ENCODE data around the gene AAK1.

The AAK1 gene

GRCh38 chr2:69567909-69568300 is 75.6 kb downstream of the AAK1 start:
- DNase-seq (ENCODE audit: low read depth), result no peak
- no peak for TF ChIP-seq CTCF (IDR thresholded peaks at IDR 0.05; ENCODE audit: control insufficient read depth, extremely low read depth, insufficient read depth)
- H3K4me3 ChIP-seq (ENCODE audit: low read depth, low read length), result no peak overlapping the region

GRCh38 chr2:69567157-69567908 is 76.2 kb downstream of the AAK1 start:
- DNase-seq (ENCODE audit: low read depth), result no peak
- H3K4me3 ChIP-seq (ENCODE audit: low read depth, low read length), result no peak overlapping the region
- TF ChIP-seq CTCF (IDR thresholded peaks at IDR 0.05; ENCODE audit: control insufficient read depth, extremely low read depth, insufficient read depth), result no peak

- no peak for DNase-seq (ENCODE audit: low read depth)
- H3K4me3 ChIP-seq (ENCODE audit: low read depth, low read length), result no peak overlapping the region
- TF ChIP-seq CTCF (IDR thresholded peaks at IDR 0.05; ENCODE audit: control insufficient read depth, extremely low read depth, insufficient read depth), result no peak
Observed at GRCh38 chr2:69566669-69567068, 76.9 kb downstream of the AAK1 start.

GRCh38 chr2:69565431-69565839 is 78.1 kb downstream of the AAK1 start:
- H3K4me3 ChIP-seq (ENCODE audit: low read depth, low read length), result no peak overlapping the region
- peak; percentile 28; the same call in 1 of the 2 replicates for TF ChIP-seq CTCF (IDR thresholded peaks at IDR 0.05; ENCODE audit: control insufficient read depth, extremely low read depth, insufficient read depth)
- DNase-seq (ENCODE audit: low read depth), result no peak

- DNase-seq (ENCODE audit: low read depth), result no peak
- no peak for TF ChIP-seq CTCF (IDR thresholded peaks at IDR 0.05; ENCODE audit: control insufficient read depth, extremely low read depth, insufficient read depth)
- no peak overlapping the region for H3K4me3 ChIP-seq (ENCODE audit: low read depth, low read length)
Observed at GRCh38 chr2:69564604-69565003, 78.9 kb downstream of the AAK1 start.

GRCh38 chr2:69563021-69563420 is 80.5 kb downstream of the AAK1 start:
- DNase-seq (ENCODE audit: low read depth), result no peak
- no peak overlapping the region for H3K4me3 ChIP-seq (ENCODE audit: low read depth, low read length)
- no peak for TF ChIP-seq CTCF (IDR thresholded peaks at IDR 0.05; ENCODE audit: control insufficient read depth, extremely low read depth, insufficient read depth)

- no peak for TF ChIP-seq CTCF (IDR thresholded peaks at IDR 0.05; ENCODE audit: control insufficient read depth, extremely low read depth, insufficient read depth)
- DNase-seq (ENCODE audit: low read depth), result no peak
- H3K4me3 ChIP-seq (ENCODE audit: low read depth, low read length), result no peak overlapping the region
Observed at GRCh38 chr2:69561101-69561500, 82.4 kb downstream of the AAK1 start.
